Stimulated activated CD8-positive, alpha-beta memory T cell treated with anti-CD3 and anti-CD28 coated beads, Interleukin-7, amount 100 ng/mL, for 4 hours (primary cell): Measurements from ENCODE around the gene LILRB3.
"Not testable (repeated sequence)": the region's sequence is repeated elsewhere in the genome, so short reads cannot be mapped to it uniquely, and the experiment has no call there.

ENCODE experiments used
- DNase-seq, 2 donors: peaks; one replicate each; pipeline ENCODE4 v3.0.0-alpha.2; 2020; ENCODE audit warnings: low read depth in 2 of 2

LILRB3 gene

DNA sequence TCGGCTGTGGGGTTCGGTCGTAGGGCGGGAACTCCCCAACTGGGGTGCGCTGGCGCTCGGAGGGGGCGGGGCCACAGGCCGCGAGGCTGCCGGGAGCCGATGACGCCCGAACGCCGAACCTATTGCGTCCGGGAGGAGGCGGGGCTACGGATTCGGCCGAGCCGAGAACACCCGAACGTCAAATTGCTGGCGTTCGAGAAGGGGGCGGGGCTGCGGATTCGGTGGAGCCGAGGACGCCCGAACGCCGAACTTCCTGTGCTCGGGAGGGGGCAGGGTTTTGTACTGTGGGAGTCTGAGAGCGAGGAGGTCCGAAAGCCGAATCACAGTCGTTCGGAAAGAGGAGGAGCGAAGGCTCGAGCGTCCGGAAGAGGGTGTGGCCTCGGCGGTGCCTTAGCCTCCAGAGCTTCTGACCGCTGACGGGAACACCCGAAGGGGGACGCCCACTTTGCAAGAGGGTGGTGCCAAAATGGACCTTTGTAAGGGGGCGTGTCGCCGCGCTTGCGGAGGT is 32.2 kb downstream of the LILRB3 start:
- peak; percentile 100 for DNase-seq

DNA sequence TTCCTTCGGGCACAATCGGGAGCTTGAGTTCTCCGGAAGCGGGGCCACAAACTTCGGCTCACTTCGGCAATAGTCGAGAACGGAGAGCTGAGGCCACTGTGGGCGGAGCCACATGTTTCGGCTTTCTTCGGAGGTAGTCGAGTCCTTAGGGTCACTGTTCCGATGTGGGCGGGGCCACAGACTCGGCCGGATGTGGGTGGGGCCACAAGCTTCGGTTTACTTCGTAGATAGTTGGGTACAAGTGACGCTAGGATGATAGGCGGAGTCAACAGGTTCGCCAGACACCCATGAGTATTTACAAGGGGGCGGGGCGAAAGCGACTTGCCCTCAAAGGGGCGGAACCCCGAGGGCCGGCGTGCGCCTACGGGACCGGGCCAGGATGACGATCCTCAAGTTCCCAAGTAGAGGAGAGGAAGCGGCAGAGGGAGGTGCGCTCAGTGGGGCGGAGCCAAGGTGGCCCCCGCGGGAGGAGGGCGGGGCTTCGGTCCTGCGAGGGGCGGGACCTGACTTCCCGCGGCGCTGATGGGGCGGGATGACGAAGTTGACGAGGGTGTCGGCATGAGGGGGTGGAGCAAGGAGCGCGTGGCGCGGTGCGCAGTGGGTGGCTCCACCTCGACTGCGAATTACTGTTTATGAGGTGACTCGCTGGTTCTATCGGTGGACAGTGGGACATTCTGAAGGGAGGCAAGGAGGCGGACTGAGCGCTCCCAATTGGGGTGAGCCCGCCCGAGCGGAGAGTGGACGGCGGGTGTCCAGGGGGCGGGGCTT is 32.9 kb downstream of the LILRB3 start:
- DNase-seq: peak; percentile 100

DNA sequence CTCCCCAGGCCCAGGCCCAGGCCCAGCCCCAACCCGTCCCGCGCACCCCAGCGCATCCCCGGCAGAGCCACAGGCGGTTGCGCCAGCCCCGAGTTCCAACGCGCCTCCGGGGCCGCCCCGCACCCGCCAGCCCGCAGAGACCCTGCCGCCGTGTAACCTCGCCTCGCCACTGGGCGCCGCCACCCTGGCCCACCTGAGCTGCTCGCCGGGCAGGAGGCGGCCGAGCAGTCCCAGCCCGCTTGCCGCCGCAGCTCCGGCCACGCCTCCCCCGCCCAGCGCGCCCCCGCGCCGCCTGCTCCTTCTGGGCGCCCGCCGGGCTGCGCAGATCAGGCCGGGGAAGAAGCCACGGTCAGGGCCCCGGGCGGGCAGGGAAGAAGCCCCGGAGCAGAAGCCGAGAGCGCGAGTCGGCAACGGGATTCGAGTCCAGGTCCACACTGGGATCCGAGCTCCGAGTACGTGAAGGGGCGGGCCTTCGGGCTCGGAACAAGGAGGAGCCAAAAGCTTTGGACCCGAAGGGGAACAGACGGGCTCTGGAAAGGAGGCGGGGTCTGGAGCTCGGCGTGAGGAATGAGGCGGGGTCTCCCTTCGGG is 33.6 kb downstream of the LILRB3 start, which contains the start of gene MBOAT7:
Gene MBOAT7 (minus strand): TSS at position 436 of the 590 bp plus-strand sequence. CDS start 1,072 bp downstream, outside the sequence.
- peak in 1 of 2 donors; percentile 62 for DNase-seq

DNA sequence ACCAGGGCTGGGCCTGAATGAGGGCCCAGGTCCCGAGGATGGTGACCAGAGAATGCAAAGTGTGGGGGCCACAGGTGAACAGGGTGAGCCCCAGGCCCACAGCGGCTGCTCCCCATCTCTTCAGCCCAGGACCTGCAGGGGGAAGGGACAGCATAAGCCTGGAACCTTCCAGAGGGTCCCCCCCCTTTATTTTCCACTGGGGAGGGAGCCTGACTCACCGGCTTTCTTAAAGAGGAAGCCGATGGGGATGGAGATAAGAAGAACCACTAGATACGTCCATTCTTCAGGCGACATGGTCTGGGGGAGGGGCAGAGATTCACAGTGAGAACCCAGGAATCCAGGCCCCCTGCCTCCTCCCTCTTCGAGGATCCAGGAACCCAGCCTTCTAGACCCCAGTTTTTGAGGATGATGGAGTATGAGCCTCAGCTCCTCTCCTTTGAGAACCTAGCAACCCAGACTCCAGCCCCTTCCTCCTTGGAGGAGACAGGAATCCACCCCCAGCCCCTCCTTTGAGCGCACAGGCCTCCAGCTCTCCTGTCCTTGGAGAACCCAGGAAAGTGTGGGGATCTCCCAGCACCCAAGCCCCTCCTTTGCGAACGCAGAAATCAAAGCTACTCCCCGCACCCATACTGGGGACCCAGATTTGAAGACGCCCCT is 34.5 kb downstream of the LILRB3 start:
- peak; percentile 45 to 70 for DNase-seq

DNA sequence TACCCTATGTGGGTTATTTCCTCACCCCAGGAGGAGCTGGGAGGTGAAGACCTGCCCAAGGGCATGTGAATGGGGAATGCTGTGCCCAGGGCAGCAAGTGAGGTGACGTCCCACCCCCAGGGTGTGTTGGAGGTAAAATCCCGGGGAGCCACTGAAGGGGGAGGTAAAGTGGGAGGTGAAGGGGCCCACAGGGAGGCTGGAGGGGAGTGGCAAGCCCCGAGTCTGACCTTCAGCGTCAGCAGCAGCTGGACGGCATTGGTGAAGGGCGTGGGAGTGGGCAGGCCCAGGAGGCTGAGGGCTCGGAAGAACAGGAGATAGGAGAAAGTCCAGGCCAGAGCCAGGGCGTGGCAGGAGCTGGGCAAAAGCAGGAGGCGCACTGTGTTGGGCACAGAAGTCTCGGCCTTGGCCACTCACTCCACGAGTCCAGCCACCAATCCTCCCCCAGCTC is 35.8 kb downstream of the LILRB3 start:
- no peak for DNase-seq

DNA sequence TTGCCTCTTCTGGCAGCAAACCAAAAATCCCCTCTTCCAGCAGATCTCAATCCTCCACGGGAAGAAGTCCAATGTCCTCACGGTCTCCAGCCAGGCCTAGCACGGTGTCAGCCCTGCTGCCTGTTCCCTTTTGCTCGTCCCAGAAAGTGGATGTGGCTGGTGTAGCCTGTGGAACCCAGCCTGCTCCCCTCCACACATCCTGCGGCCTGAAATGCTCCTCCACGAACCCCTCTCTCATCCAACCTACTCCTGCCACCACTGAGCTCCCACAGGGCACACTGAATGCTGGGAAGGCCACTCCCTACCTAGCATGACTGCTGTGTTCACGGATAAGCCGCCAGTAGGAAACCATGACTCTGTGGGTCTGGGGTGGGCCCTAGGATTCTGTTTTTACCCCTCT is 36.5 kb downstream of the LILRB3 start:
- no peak for DNase-seq

DNA sequence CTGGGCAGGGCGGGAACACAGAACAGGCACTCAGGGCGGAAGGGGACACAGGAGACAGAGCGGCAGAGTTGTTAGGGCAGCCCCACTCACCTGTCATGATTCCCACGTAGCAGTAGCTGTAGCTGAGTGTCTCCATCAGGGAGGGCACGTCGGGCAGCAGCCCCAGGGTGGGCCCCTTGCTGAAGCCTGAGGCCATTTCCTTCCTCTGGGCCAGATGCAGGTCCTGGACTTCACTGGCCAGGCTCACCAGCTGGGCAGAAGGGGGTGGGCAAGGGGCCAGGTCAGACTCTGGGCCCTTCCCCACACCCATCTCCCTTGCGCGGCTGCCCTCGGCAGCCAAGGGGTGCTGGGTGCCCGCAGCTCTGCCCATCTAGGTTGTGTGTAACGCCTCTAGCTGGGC is 39.4 kb downstream of the LILRB3 start:
- no peak for DNase-seq

DNA sequence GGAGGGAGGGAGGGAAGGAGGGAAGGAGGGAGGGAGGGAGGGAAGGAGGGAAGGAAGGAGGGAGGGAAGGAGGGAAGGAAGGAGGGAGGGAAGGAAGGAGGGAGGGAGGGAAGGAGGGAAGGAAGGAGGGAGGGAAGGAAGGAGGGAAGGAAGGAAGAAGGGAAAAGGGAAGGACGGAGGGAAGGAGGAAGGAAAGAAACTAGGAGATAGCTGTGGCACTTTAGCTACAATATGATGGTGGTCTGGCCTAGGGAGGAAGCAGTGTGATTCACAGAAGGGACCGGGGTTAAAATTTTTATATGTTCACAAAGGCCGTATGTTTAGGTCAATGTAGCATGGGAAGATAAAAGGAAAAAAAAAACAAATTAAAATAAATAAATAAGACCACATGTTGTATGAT is 40.9 kb downstream of the LILRB3 start:
- not testable (repeated sequence) for DNase-seq

DNA sequence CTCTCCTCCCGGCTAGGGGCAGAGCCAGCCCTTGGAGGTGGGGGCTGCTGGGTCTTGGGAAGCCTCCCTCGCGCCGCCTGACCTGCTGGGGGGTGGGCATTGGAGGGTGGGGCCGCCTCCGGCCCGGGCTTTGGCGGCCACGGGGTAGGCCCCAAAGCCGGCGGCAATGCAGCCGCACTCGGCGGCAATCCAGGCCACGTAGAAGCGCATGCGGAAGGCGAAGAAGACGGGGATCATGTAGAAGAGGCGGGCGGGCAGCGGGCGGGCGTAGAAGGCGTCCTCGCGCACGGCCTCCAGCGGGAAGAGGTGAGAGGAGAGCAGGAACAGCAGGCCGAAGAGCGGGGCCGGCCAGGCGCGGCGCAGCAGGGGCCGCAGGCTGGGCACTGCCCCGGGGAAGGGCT is 42.1 kb downstream of the LILRB3 start:
- no peak for DNase-seq

DNA sequence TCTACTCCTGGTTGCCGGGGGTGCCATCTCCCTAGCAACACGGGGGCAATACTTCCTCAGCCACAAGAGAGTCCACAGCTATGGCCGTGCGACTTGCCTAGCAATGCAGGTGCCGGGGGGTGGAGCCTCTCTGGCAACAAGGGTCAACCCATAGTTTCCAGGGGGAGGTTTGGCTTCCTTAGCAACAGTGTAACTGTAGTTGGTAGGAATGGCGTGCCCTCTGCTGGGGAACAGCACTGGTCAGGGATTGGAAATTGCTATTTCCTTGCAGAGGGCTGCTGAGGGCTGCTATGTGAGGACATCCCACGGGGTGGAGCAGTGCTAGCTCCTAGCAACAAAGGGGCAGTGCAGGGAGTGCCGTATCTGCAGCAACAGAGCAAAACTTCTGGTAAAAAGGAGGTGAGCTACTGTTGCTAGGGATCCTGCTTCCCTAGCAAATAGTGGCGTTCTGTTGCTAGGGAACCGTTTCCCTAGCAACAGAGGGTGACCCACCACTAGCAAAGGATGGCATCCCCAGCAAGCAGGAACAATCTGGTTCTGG is 42.8 kb downstream of the LILRB3 start:
- DNase-seq: no peak

DNA sequence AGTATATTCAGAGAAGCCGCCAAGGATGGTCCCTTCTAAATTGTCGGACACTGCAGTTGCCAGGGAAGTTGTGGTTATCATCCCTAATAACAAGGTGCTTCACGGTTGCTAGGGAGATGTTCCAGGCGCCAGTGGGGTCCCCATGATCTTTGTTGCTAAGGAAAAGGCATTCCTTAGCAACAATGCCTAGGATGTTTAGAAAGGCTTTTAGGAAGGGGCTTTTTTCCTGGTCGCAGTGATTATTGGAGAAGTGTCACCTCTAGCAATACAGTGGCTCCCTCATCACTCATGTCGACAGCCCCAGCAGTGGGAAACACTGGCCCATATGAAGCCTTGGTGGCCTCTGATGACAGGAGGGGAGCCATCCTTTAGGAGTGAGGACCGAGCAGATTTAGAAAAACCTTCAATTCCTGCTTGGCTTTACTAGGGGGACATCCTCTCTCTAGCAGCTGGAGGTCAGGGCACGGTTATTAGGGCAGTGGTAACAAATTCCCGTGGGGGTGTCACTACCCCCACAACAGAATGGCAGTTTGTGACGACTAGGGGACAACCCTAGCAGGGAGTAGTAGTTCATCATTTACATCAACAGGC is 43.5 kb downstream of the LILRB3 start:
- no peak for DNase-seq

DNA sequence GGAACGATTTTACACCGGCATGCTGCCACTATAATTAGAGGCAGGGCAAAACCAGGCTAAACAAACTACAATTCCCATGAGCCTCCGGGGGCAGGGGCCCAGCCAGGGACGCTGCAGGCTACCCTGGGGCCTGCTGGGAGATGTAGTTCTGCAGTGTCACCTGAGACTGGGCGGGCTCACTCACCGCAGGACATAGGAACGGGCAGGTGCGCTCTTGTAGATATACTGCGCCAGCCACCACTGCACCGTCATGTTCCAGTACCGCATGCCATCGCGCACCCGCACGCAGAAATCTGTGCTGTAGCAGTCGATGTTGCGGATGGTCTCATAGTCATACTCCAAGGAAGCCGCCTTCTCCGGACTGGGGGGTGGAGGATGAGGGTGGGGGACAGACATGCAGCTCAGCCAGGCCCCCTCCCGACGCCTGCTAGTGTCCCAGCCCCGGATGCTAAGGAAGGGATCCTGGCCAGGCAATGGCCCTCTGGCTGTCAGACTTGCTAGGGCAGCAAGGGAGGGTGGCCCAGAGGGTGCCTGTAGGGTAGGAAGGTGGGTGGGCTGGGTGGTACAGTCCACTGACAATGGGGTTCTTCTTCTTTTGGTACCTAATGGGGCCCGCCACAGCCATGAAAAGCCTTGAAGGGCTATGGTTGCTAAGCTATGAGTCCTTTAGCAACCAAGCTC is 44.1 kb downstream of the LILRB3 start:
- DNase-seq: no peak

DNA sequence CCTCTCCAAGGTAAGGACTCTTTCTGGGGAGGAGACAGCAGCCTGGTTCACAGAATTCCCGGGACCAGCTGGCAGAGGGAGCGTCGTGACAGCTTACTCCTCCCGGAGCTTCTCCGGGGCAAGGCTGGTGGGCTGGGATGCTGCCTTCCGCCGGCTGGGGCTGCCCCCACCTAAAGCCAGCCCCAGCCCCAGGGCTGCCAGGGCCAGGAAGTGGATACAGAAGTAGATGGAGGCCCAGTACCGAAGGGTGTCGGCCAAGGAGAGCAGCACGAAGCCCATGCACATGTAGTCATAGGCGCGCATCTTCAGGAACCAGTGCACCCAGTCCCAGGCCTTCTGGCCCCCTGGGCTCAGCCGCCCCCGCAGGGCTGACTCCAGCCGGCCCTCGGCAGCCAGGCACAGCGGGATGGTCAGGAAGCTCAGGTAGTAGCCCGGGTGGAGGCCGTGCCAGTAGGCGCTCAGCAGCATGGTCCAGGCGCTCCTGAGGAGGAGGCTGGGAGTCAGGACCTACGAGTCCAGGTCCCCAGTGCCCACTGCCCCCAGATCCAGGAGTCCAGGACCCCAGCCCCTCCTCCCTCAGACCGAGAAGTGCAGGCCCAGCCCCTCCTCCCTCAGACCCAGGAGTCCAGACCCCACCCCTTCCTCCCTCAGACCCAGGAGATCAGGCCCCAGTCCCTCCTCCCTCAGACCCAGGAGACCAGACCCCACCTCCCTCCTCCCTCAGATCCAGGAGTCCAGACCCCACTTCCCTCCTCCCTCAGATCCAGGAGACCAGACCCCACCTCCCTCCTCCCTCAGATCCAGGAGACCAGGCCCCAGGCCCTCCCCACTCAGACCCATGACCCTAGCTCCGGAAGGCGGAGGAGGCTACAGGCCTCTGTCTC is 48.6 kb downstream of the LILRB3 start:
- no peak for DNase-seq

DNA sequence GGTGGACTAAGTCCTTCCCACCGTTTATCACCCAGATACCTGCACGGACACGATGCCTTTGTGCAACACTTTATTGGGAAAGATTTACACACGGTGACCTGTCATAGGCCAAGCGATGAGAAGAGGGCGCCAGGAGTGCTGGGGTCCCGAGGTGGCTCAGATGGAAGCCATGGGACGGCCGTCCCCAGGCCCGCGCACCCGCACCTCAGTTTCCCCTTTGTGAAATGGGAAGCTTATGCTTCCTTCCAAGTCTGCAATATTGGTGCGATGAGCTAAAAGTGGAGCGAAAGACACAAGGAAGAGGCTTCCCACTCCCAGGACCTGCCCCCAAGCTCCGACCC is 49.5 kb downstream of the LILRB3 start:
- DNase-seq: no peak

DNA sequence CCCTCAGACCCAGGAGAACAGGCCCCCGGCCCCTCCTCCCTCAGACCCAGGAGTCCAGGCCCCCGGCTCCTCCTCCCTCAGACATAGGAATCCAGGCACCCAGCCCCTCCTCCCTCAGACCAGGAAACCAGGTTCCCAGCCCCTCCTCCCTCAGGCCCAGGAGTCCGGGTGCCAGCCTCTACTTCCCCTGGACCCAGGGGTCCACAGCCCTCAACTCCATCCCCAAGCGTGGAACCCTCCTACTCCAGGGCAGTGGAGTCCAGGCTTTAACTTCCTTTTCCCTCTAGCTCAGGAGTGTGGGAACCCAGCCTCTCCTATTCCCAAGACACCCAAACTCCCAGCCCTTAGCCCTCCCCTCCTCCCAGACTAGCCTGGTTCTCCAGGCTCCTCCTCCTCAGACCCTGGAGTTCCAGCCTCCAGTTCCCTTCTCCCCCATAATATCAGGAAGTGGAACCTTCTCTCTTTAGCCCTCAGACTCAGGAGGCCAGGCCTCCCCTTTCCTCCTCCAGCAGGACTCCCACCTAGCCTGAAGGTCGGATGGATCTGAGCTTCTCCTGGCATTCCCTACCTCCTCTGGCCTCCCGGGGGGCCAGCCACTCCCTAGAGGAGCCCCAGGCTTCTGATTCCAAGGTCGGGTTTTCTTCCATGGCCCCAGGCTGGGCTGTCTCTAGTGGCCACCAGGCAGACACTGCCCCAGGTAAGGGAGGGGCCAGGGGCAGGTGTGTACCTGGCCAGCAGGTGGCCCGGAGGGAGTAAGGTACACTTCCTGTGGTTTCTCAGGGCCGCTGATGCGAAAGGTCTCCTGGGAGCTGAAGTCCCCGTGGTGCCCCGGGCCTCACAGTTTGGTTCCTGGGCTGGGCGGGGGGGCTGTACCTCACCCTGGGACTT is 50.1 kb downstream of the LILRB3 start, which contains the start of gene TMC4:
Gene TMC4 (minus strand): TSS at position 690 of the 888 bp plus-strand sequence. CDS start 43 bp downstream, at position 647.
- no peak for DNase-seq

DNA sequence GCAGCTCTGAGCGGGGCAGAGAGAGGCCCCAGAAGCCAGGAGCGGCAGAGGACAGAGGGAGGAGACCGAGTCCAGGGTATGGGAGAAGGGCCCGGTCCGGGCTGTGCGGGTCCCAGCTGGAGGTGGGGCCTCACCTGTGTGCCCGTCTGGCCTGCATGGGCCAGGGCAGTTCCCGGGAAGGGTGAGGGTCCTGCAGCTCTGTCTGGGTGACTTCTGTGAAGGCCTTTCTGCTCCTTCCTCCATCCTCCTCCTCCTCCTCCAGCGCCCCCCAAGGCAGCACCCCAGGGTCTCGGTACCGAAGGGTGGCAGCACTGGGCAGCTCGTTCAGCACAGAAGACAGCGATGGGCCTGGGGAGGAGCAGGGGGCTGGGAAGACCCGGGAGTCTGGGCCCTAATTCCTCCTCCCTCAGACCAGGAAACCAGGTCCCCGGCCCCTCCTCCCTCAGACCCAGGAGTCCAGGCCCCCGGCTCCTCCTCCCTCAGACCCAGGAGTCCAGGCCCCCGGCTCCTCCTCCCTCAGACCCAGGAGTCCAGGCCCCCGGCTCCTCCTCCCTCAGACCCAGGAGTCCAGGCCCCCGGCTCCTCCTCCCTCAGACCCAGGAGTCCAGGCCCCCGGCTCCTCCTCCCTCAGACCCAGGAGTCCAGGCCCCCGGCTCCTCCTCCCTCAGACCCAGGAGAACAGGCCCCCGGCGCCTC is 50.9 kb downstream of the LILRB3 start:
- DNase-seq: not testable (repeated sequence)

DNA sequence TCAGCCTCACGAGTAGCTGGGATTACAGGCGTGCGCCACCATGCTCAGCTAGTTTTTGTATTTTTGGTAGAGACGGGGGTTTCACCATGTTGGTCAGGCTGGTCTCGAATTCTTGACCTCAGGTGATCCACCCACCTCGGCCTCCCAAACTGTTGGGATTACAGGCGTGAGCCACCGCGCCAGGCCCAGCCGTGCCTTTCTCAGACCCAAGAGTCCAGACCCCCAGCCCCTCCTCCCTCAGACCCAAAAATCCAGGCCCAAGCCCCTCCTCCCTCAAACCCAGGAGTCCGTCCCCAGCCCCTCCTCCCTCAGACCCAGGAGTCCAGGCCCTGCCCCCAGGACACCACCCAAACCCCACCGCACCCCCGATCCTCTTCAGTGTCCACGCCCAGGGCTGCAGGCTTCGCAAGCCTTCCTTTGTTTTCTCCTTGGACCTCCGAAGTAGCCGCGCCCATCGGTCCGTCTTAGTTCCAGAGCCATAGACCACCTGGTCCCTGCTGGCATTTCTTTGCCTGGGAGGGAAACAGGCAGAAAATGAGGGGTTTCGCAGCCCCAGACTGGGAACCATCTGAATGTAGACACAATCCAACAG is 53.6 kb downstream of the LILRB3 start:
- no peak for DNase-seq
